HL-60 (cell line): ENCODE measurements around the gene DHDDS.

Source experiments
- CTCF ChIP-seq: IDR thresholded peaks from one replicate; pipeline ENCODE4 v1.5.1; 2011; ENCODE audit warnings: low read length, control low read depth, inconsistent platforms; ENCODE audit not compliant: insufficient read depth
- GABPA ChIP-seq: IDR thresholded peaks from 2 replicates; pipeline ENCODE4 v1.6.1; 2012; ENCODE audit warnings: low read depth
- POLR2AphosphoS5 ChIP-seq: IDR thresholded peaks from 2 replicates; pipeline ENCODE4 v1.6.1; 2012; ENCODE audit warnings: low read depth
- SPI1 ChIP-seq: IDR thresholded peaks from 2 replicates; pipeline ENCODE4 v1.6.1; 2012; ENCODE audit warnings: low read depth, mild to moderate bottlenecking, borderline replicate concordance

DNA sequence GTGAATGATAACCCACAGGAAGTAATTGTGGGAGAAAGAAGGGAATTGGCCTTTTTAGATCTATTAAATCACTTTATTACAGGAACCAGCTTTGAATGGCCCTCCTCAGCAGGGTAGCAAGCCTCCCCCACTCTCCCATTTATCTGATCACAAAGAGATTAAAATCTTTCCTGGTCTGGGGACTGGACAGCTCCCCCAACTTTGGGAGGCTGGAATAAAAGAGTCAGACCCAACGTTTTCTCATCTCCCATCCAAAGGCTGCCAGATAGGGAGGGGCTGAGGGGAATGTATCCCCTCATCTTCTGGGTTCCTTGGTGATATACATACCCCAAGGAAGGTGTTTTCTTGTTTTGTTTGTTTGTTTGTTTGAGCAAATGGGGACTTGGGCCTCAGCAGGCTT lies 19.1 kb upstream of the DHDDS start:
- TF ChIP-seq POLR2AphosphoS5: no peak
- TF ChIP-seq SPI1: no peak
- TF ChIP-seq CTCF: no peak
- no peak for TF ChIP-seq GABPA
